ENCODE results near the gene GPR55. TPM values are rescaled to one million over a fixed set of nuclear protein-coding genes. Genes with fewer than 3 reads are reported as not detected.

GPR55 gene
- total and polyA plus RNA-seq, 7 donors = 0.01 to 0.32 (median 0.03) TPM; not detected in 4

- TF ChIP-seq CTCF (IDR thresholded peaks at IDR 0.05) = no peak
- WGBS, 3 donors = 66 to 74% (median 66%) methylated on average over 19 of the region's 19 CpGs
- Histone ChIP-seq H3K27ac (no peak overlapping the region), H3K4me3 (no peak overlapping the region), H3K36me3 (ENCODE audit: insufficient read depth in 1 of 2, low read depth in 1 of 2) (no peaks in the 10 kb centered on the region), H3K27me3 (ENCODE audit: insufficient read depth in 3 of 3, low read length in 2 of 3) (peaks cover 0 to 11% (median 4%) of the 10 kb centered on the region in 3 donors), H3K4me1 (no peaks in the 10 kb centered on the region), H3K9me3 (no peaks in the 10 kb centered on the region)
- intact Hi-C loops (cut with DNase I) = no loop called here
- ATAC-seq = no peak
- DNase-seq = no peak
Observed at GRCh38 chr2:230896346-230897115, 28.5 kb downstream of the GPR55 start.

- DNase-seq = no peak
- 38 to 49% (median 48%) methylated on average over 6 of the region's 6 CpGs for WGBS, 3 donors
Observed at GRCh38 chr2:230895536-230896345, 29.3 kb downstream of the GPR55 start.

GRCh38 chr2:230893841-230894781, 30.9 kb downstream of the GPR55 start:
- intact Hi-C loops (cut with DNase I) = no loop called here
- DNase-seq (no peak), ATAC-seq (no peak)
- no peaks in the 10 kb centered on the region for H3K9me3 ChIP-seq
- no peaks in the 10 kb centered on the region for H3K4me1 ChIP-seq
- TF ChIP-seq CTCF (IDR thresholded peaks at IDR 0.05) = no peak
- no peaks in the 10 kb centered on the region for H3K36me3 ChIP-seq (ENCODE audit: insufficient read depth in 1 of 2, low read depth in 1 of 2)
- no peak overlapping the region for H3K27ac ChIP-seq
- H3K27me3 ChIP-seq (ENCODE audit: insufficient read depth in 3 of 3, low read length in 2 of 3) = peaks cover 0 to 11% (median 5%) of the 10 kb centered on the region in 3 donors
- WGBS, 3 donors = 59 to 63% (median 59%) methylated on average over 19 of the region's 19 CpGs
- no peak overlapping the region for H3K4me3 ChIP-seq

More at GRCh38 chr2:230895536-230896345, 29.3 kb downstream of the GPR55 start:
- no peak for TF ChIP-seq CTCF (IDR thresholded peaks at IDR 0.05)
- Histone ChIP-seq H3K4me3 (no peak overlapping the region), H3K9me3 (no peaks in the 10 kb centered on the region), H3K27me3 (ENCODE audit: insufficient read depth in 3 of 3, low read length in 2 of 3) (peaks cover 0 to 11% (median 5%) of the 10 kb centered on the region in 3 donors), H3K27ac (no peak overlapping the region), H3K36me3 (ENCODE audit: insufficient read depth in 1 of 2, low read depth in 1 of 2) (no peaks in the 10 kb centered on the region), H3K4me1 (no peaks in the 10 kb centered on the region)
- intact Hi-C loops (cut with DNase I) = no loop called here
- ATAC-seq = no peak

GRCh38 chr2:230893338-230893737, 31.7 kb downstream of the GPR55 start:
- intact Hi-C loops (cut with DNase I) = no loop called here
- ATAC-seq (no peak), DNase-seq (no peak)
- Histone ChIP-seq H3K4me1 (no peaks in the 10 kb centered on the region), H3K27me3 (ENCODE audit: insufficient read depth in 3 of 3, low read length in 2 of 3) (peaks cover 0 to 11% (median 5%) of the 10 kb centered on the region in 3 donors), H3K27ac (no peak overlapping the region), H3K4me3 (no peak overlapping the region), H3K36me3 (ENCODE audit: insufficient read depth in 1 of 2, low read depth in 1 of 2) (no peaks in the 10 kb centered on the region), H3K9me3 (no peaks in the 10 kb centered on the region)
- TF ChIP-seq CTCF (IDR thresholded peaks at IDR 0.05) = no peak
- WGBS, 3 donors = 33 to 43% (median 37%) methylated on average over 6 of the region's 6 CpGs
